ENCODE results near the gene IGSF11.

GRCh38 chr3:118943597-118943996, 91.0 kb downstream of the IGSF11 start:
- TF ChIP-seq TAF1 (IDR thresholded peaks at IDR 0.05; ENCODE audit: low read depth, low read length) (no peak), POLR2A (IDR thresholded peaks at IDR 0.05; ENCODE audit: low read depth, low read length) (no peak), POU2F2 (IDR thresholded peaks at IDR 0.05; ENCODE audit: low read depth, low read length) (no peak)
